Esophagus squamous epithelium (tissue), 5 donors: ENCODE measurements around the gene CCDC88C. TPM values are rescaled to one million over a fixed set of nuclear protein-coding genes. Genes with fewer than 3 reads are reported as not detected.

Experiments
- DNase-seq: peaks from one replicate; lab custom pipeline; 2025; lab: John Stamatoyannopoulos, UW
- H3K27ac ChIP-seq, 4 donors: fragments of 200-600 bp; sonication (generic); one replicate each; pipeline ENCODE4 v1.5.1; 2016 to 2019; ENCODE audit warnings: mild to moderate bottlenecking in 1 of 4
- H3K27me3 ChIP-seq, 4 donors: fragments of 200-600 bp; sonication (generic); 1 replicate in 3 of 4; 2 replicates in 1 of 4; pipeline versions ENCODE4 v1.5.1 to v1.6.0; 2017 to 2021; ENCODE audit warnings: antibody characterized with exemption in 1 of 4
- H3K36me3 ChIP-seq, 3 donors: fragments of 200-600 bp; sonication (generic); one replicate each; pipeline ENCODE4 v1.5.1; 2016 to 2019
- H3K4me1 ChIP-seq, 3 donors: fragments of 200-600 bp; sonication (generic); one replicate each; pipeline ENCODE4 v1.5.1; 2017 to 2019
- H3K4me3 ChIP-seq, 4 donors: fragments of 200-600 bp; sonication (generic); 1 replicate in 3 of 4; 2 replicates in 1 of 4; pipeline ENCODE4 v1.5.1; 2016 to 2019; ENCODE audit warnings: mild to moderate bottlenecking in 2 of 4, moderate library complexity in 1 of 4
- H3K9me3 ChIP-seq, 3 donors: fragments of 200-600 bp; sonication (generic); one replicate each; pipeline ENCODE4 v1.5.1; 2016 to 2019
- POLR2A ChIP-seq, 4 donors: fragments of 450-650 bp; IDR thresholded peaks; one replicate each; pipeline ENCODE4 v1.6.1; 2017; ENCODE audit warnings: antibody characterized with exemption in 4 of 4, mild to moderate bottlenecking in 4 of 4, moderate library complexity in 3 of 4
- WGBS, 2 donors: methylation state at CpG; one replicate each; pipeline ENCODE4 v1.1.5; 2018; 5-methylcytosine and 5-hydroxymethylcytosine counted together
- intact Hi-C: fragments of 100-400 bp; cut with DNase I; formaldehyde crosslinking; loops from one replicate; pipeline ENCODE4 v1.15.0; 2022
- total RNA-seq, 4 donors: library from RNA; depleted of rRNA; stranded (reverse); fragments of >200 nt; gene quantifications; one replicate each; pipeline ENCODE4 v1.1.0, GENCODE V29; 2016
- TF ChIP-seq, protein P1 (sequence below), 6 experiments: fragments of 450-650 bp in 4 of 6; fragments of 200-600 bp in 2 of 6; sonication (generic) in 2 of 6; IDR thresholded peaks; one replicate each; pipeline ENCODE4 v1.5.1; 2016 to 2019; ENCODE audit warnings: antibody characterized with exemption in 6 of 6, mild to moderate bottlenecking in 4 of 6, moderate library complexity in 4 of 6
- donor health status: DM: yes; HTN: yes; CAD: no.

The CCDC88C gene
- total RNA-seq, 4 donors from 2014 or later = 23.2 to 31.5 (median 29.9) TPM

DNA sequence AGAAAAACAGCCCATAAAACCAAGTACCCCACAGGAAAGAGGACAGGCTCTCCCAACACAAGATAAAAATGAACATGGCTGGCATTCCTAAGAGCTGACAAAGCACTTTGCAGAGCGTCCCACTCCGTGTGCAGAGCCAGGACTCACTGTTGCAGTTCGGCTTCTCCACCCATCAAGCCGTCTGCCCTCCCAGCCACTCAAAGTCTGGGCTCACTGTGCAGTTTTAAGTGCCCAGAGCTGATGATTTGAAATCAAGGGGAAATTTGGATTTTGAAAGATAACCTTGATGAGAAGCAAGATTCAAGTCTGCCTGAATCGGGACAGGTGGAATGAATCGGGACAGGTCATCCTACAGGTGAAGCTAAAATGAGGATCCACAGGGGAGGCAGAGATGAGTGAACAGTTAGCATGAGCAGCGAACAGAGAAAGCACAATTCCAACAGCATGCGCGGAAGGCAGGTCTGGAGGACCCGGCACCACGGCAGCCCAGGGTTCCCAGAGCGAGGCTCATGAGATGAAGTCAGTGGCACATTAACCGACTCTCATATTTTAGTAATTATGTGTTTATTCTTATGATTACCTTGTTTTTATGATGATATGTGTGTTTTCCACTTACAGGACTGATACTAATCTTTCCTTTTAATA is 133.4 kb downstream of the CCDC88C start:
- Histone ChIP-seq H3K4me1 (peaks cover 0 to 6% (median 5%) of the 10 kb centered on the region in 3 donors), H3K4me3 (no peak overlapping the region), H3K27me3 (no peaks in the 10 kb centered on the region), H3K27ac (no peak overlapping the region), H3K9me3 (no peaks in the 10 kb centered on the region), H3K36me3 (peaks cover 6 to 93% (median 15%) of the 10 kb centered on the region in 3 donors)
- WGBS, 2 donors = 75 to 86% methylated on average over 13 of the region's 13 CpGs
- DNase-seq = no peak
- TF ChIP-seq, protein P1, sequence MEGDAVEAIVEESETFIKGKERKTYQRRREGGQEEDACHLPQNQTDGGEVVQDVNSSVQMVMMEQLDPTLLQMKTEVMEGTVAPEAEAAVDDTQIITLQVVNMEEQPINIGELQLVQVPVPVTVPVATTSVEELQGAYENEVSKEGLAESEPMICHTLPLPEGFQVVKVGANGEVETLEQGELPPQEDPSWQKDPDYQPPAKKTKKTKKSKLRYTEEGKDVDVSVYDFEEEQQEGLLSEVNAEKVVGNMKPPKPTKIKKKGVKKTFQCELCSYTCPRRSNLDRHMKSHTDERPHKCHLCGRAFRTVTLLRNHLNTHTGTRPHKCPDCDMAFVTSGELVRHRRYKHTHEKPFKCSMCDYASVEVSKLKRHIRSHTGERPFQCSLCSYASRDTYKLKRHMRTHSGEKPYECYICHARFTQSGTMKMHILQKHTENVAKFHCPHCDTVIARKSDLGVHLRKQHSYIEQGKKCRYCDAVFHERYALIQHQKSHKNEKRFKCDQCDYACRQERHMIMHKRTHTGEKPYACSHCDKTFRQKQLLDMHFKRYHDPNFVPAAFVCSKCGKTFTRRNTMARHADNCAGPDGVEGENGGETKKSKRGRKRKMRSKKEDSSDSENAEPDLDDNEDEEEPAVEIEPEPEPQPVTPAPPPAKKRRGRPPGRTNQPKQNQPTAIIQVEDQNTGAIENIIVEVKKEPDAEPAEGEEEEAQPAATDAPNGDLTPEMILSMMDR (IDR thresholded peaks at IDR 0.05) = no peak
- TF ChIP-seq POLR2A (IDR thresholded peaks at IDR 0.05) = no peak
- intact Hi-C loops = loop anchor here (5.0 kb wide), 1 partner anchor 102 kb away; no protein-coding TSS in a partner anchor

DNA sequence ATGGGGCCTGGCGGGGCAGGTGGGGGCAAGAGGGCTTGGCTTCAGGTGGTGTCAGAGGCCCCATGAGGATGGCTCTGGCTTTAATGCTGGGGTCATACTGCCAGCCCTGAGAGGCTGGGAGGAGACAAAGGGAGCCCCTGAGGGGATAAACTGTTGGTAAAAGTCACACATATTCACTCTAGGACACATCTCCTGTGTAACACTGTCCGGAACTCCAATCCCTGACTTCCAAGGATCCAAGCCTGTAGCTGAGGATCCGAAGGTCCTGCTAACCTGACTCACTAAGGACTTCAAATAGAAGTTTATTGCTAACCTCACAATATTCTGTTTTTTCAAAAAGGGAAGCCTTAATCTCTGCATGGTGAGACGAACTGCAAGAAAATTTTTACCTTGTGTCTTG is 134.0 kb downstream of the CCDC88C start:
- Histone ChIP-seq H3K36me3 (peaks cover 6 to 92% (median 18%) of the 10 kb centered on the region in 3 donors), H3K4me1 (peaks cover 0 to 6% (median 5%) of the 10 kb centered on the region in 3 donors), H3K4me3 (no peak overlapping the region), H3K9me3 (no peaks in the 10 kb centered on the region), H3K27ac (no peak overlapping the region), H3K27me3 (no peaks in the 10 kb centered on the region)
- DNase-seq = no peak
- intact Hi-C loops = loop anchor here (5.0 kb wide), 1 partner anchor 101 kb away; no protein-coding TSS in a partner anchor
- WGBS, 2 donors = 93 to 97% methylated on average over 3 of the region's 4 CpGs
- TF ChIP-seq, protein P1 (IDR thresholded peaks at IDR 0.05) = no peak
- no peak for TF ChIP-seq POLR2A (IDR thresholded peaks at IDR 0.05)

DNA sequence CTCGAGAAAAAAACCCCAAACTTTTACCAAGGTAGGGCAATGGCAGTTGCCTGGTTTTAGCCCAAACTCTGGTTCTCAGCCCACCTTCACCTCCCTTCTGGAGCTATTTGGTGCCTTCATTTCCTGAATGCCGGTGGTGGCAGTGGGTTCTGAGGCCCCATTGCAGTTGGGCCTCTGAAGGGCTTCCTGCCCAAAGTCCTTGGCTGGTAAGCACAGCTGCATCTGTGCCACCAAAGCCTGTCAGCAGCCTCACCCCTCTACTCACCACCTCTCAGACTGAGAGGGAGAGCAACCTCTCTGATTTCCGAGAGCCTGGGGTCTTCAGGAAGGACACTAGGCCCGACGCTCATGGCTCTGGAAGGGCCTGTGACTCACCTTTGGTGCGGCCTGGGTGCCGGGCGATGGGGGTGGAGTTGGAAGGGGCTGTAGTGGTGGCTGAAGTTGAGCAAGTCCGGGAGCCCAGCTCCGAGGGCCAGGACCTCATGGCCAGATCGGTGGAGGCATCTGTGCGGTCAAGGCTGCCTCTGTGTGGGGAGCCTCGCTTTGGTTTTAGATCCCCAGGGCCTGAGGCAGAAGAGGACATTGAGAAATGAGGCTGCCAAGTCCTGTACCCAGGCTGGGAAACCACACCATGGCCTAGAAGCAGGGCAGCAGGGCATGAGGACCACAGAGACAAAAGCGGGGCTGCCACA is 134.5 kb downstream of the CCDC88C start:
- H3K36me3 ChIP-seq = peaks cover 6 to 90% (median 18%) of the 10 kb centered on the region in 3 donors
- WGBS, 2 donors = 89 to 100% methylated on average over 1 to 10 of the region's 14 CpGs
- no peak for DNase-seq
- H3K27me3 ChIP-seq = no peaks in the 10 kb centered on the region
- H3K4me1 ChIP-seq = peaks cover 2 to 11% (median 5%) of the 10 kb centered on the region in 3 donors
- no peak for TF ChIP-seq POLR2A (IDR thresholded peaks at IDR 0.05)
- TF ChIP-seq, protein P1 (IDR thresholded peaks at IDR 0.05) = no peak
- H3K27ac ChIP-seq = no peak overlapping the region
- no peaks in the 10 kb centered on the region for H3K9me3 ChIP-seq
- intact Hi-C loops = loop anchor here (5.0 kb wide), 1 partner anchor 101 kb away; no protein-coding TSS in a partner anchor
- no peak overlapping the region for H3K4me3 ChIP-seq

DNA sequence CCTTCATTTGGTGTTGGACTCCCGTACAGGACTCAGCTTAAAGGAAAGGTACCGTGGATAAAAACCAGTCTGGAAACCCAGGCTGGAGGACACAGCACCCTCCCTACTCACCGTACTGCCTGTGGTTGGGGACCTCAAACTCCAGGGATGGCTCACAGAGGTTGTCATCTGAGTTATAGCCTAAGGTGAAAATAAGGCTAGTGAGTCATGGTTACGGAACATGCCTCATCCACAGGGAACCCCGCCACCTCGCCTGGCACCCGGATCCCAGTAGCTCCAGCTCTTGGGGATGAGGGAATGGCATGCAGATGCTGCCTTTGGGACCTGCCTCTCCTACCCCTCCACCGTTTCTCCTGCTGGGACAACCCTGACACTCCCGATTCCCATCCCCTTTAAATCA is 136.3 kb downstream of the CCDC88C start:
- intact Hi-C loops = loop anchor here (5.0 kb wide), 1 partner anchor 99 kb away; no protein-coding TSS in a partner anchor
- 65 to 78% methylated on average over 8 to 9 of the region's 9 CpGs for WGBS, 2 donors
- H3K27me3 ChIP-seq = no peaks in the 10 kb centered on the region
- TF ChIP-seq POLR2A (IDR thresholded peaks at IDR 0.05) = no peak
- TF ChIP-seq, protein P1 (IDR thresholded peaks at IDR 0.05) = no peak
- H3K4me3 ChIP-seq = no peak overlapping the region
- DNase-seq = no peak
- peaks cover 6 to 92% (median 18%) of the 10 kb centered on the region in 3 donors for H3K36me3 ChIP-seq
- H3K27ac ChIP-seq = no peak overlapping the region
- H3K9me3 ChIP-seq = no peaks in the 10 kb centered on the region
- H3K4me1 ChIP-seq = peaks cover 5 to 20% (median 10%) of the 10 kb centered on the region in 3 donors

DNA sequence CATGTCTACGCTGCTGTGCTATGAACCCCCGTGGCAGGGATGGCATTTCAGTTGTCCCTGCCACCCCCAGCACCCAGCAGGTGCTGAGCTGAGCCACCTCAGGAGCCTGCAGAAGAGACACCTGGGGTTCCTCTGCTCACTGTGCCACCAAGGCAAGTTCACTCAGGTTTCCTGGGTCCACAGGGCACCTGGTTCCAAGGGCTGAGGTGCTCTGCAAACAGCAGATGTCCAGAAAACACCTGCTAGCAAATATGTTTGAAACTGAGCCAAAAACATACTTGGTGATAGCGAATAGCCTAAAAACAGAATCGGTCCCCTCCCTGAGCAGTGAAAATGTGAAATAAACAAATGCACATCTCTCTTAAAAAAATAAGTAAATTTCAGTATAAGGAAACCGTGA is 137.5 kb downstream of the CCDC88C start:
- Histone ChIP-seq H3K36me3 (peaks cover 6 to 94% (median 18%) of the 10 kb centered on the region in 3 donors), H3K4me1 (peaks cover 5 to 20% (median 10%) of the 10 kb centered on the region in 3 donors), H3K4me3 (no peak overlapping the region), H3K27me3 (no peaks in the 10 kb centered on the region), H3K9me3 (no peaks in the 10 kb centered on the region), H3K27ac (no peak overlapping the region)
- 84 to 90% methylated on average over 3 of the region's 5 CpGs for WGBS, 2 donors
- DNase-seq = no peak
- no peak for TF ChIP-seq POLR2A (IDR thresholded peaks at IDR 0.05)
- TF ChIP-seq, protein P1 (IDR thresholded peaks at IDR 0.05) = no peak
- intact Hi-C loops = loop anchor here (5.0 kb wide), 1 partner anchor 98 kb away; no protein-coding TSS in a partner anchor
